ENCODE results near the gene TAF5L. TPM values are rescaled to one million over a fixed set of nuclear protein-coding genes. Genes with fewer than 3 reads are reported as not detected.

The TAF5L gene
- total and polyA plus RNA-seq, 8 donors: 0.29 to 33.8 (median 8.8) TPM

- Histone ChIP-seq H3K27me3 (no peaks in the 10 kb centered on the region), H3K4me1 (no peaks in the 10 kb centered on the region), H3K36me3 (peaks cover 27 to 91% (median 86%) of the 10 kb centered on the region in 4 donors), H3K27ac (no peak overlapping the region), H3K9me3 (no peaks in the 10 kb centered on the region), H3K4me3 (no peak overlapping the region)
- DNase-seq: no peak
- intact Hi-C loops (cut with DNase I; ENCODE audit: low total_unique reads): no loop called here
- TF ChIP-seq EP300 (IDR thresholded peaks at IDR 0.05) (no peak), POLR2AphosphoS5 (IDR thresholded peaks at IDR 0.05) (no peak), CTCF (IDR thresholded peaks at IDR 0.05) (no peak), POLR2A (IDR thresholded peaks at IDR 0.05) (no peak)
- whole genome bisulfite sequencing, 5 donors: 85 to 89% (median 86%) methylated on average over 5 of the region's 5 CpGs
These were observed 29.9 kb upstream of the TAF5L start for GRCh38 chr1:229655781-229656180.

GRCh38 chr1:229653420-229653819 is 27.5 kb upstream of the TAF5L start:
- Histone ChIP-seq H3K9me3 (no peaks in the 10 kb centered on the region), H3K4me3 (no peak overlapping the region), H3K36me3 (peaks cover 41 to 95% (median 88%) of the 10 kb centered on the region in 4 donors), H3K4me1 (no peaks in the 10 kb centered on the region), H3K27me3 (no peaks in the 10 kb centered on the region), H3K27ac (no peak overlapping the region)
- intact Hi-C loops (cut with DNase I; ENCODE audit: low total_unique reads): no loop called here
- TF ChIP-seq EP300 (IDR thresholded peaks at IDR 0.05) (no peak), POLR2AphosphoS5 (IDR thresholded peaks at IDR 0.05) (no peak), CTCF (IDR thresholded peaks at IDR 0.05) (no peak), POLR2A (IDR thresholded peaks at IDR 0.05) (no peak)
- 74 to 94% (median 80%) methylated on average over 1 of the region's 1 CpG for WGBS, 5 donors
- DNase-seq: no peak

GRCh38 chr1:229651546-229651945 is 25.6 kb upstream of the TAF5L start:
- Histone ChIP-seq H3K4me3 (no peak overlapping the region), H3K27me3 (no peaks in the 10 kb centered on the region), H3K9me3 (no peaks in the 10 kb centered on the region), H3K36me3 (peaks cover 42 to 96% (median 92%) of the 10 kb centered on the region in 4 donors), H3K27ac (no peak overlapping the region), H3K4me1 (no peaks in the 10 kb centered on the region)
- TF ChIP-seq CTCF (IDR thresholded peaks at IDR 0.05): no peak
- intact Hi-C loops (cut with DNase I; ENCODE audit: low total_unique reads): no loop called here
- WGBS, 5 donors: 79 to 88% (median 86%) methylated on average over 3 of the region's 3 CpGs
- DNase-seq: no peak

- intact Hi-C loops (cut with DNase I; ENCODE audit: low total_unique reads): no loop called here
- no peaks in the 10 kb centered on the region for H3K9me3 ChIP-seq
- H3K4me3 ChIP-seq: no peak overlapping the region
- H3K27ac ChIP-seq: no peak overlapping the region
- no peaks in the 10 kb centered on the region for H3K4me1 ChIP-seq
- TF ChIP-seq CTCF (IDR thresholded peaks at IDR 0.05) (no peak), EP300 (IDR thresholded peaks at IDR 0.05) (no peak), POLR2A (IDR thresholded peaks at IDR 0.05) (no peak), POLR2AphosphoS5 (IDR thresholded peaks at IDR 0.05) (no peak)
- H3K36me3 ChIP-seq: peaks cover 49 to 96% (median 92%) of the 10 kb centered on the region in 4 donors
- H3K27me3 ChIP-seq: no peaks in the 10 kb centered on the region
- no peak for DNase-seq
- WGBS, 5 donors: 89 to 96% (median 95%) methylated on average over 4 of the region's 4 CpGs
These were observed 24.1 kb upstream of the TAF5L start for GRCh38 chr1:229650045-229650444.
